ENCODE data around the gene NFIA. TPM values are rescaled to one million over a fixed set of nuclear protein-coding genes. Genes with fewer than 3 reads are reported as not detected.

The NFIA gene
- total RNA-seq, 2 experiments from 2014 or later = 0.80 to 5.4 TPM

GRCh38 chr1:61356016-61356415 lies 273.7 kb downstream of the NFIA start:
- ATAC-seq = no peak
- DNase-seq = no peak
- CTCF ChIA-PET = interaction anchor here (0.8 kb wide), 1 partner anchor 313 kb away, joined by 3 read pairs; no protein-coding TSS in a partner anchor
- Mint-ChIP-seq H3K9me3 (ENCODE audit: low read depth) (no peaks in the 10 kb centered on the region), H3K27ac (no peak overlapping the region), H3K4me3 (no peak overlapping the region), H3K4me1 (peaks cover 9% of the 10 kb centered on the region), H3K27me3 (no peaks in the 10 kb centered on the region), H3K36me3 (peaks cover 2% of the 10 kb centered on the region)

- Mint-ChIP-seq H3K9me3 (ENCODE audit: low read depth) (no peaks in the 10 kb centered on the region), H3K4me1 (peaks cover 9% of the 10 kb centered on the region), H3K27me3 (no peaks in the 10 kb centered on the region), H3K27ac (no peak overlapping the region), H3K36me3 (peaks cover 2% of the 10 kb centered on the region), H3K4me3 (no peak overlapping the region)
- DNase-seq (no peak), ATAC-seq (no peak)
- CTCF ChIA-PET = no interaction called here
Measured at GRCh38 chr1:61356995-61357394, 274.6 kb downstream of the NFIA start.

- CTCF ChIA-PET = no interaction called here
- H3K4me1 Mint-ChIP-seq = peaks cover 9% of the 10 kb centered on the region
- peaks cover 2% of the 10 kb centered on the region for H3K36me3 Mint-ChIP-seq
- ATAC-seq = no peak
- DNase-seq = no peak
- H3K27me3 Mint-ChIP-seq = no peaks in the 10 kb centered on the region
- H3K4me3 Mint-ChIP-seq = no peak overlapping the region
- H3K9me3 Mint-ChIP-seq (ENCODE audit: low read depth) = no peaks in the 10 kb centered on the region
- H3K27ac Mint-ChIP-seq = no peak overlapping the region
Measured at GRCh38 chr1:61357539-61357938, 275.2 kb downstream of the NFIA start.

GRCh38 chr1:61358770-61359455 lies 276.6 kb downstream of the NFIA start:
- Mint-ChIP-seq H3K4me3 (no peak overlapping the region), H3K27ac (no peak overlapping the region), H3K4me1 (peaks cover 2% of the 10 kb centered on the region), H3K36me3 (peaks cover 2% of the 10 kb centered on the region), H3K9me3 (ENCODE audit: low read depth) (no peaks in the 10 kb centered on the region), H3K27me3 (no peaks in the 10 kb centered on the region)
- no peak for DNase-seq
- ATAC-seq = no peak
- CTCF ChIA-PET = no interaction called here

- no peaks in the 10 kb centered on the region for H3K27me3 Mint-ChIP-seq
- no peak for ATAC-seq
- CTCF ChIA-PET = no interaction called here
Measured at GRCh38 chr1:61361931-61362330, 279.6 kb downstream of the NFIA start.

GRCh38 chr1:61362351-61362750 lies 280.0 kb downstream of the NFIA start:
- Mint-ChIP-seq H3K27me3 (no peaks in the 10 kb centered on the region), H3K4me3 (no peak overlapping the region), H3K9me3 (ENCODE audit: low read depth) (no peaks in the 10 kb centered on the region), H3K4me1 (peaks cover 2% of the 10 kb centered on the region), H3K36me3 (peaks cover 2% of the 10 kb centered on the region), H3K27ac (no peak overlapping the region)
- ATAC-seq = no peak
- no peak for DNase-seq
- CTCF ChIA-PET = no interaction called here

More at GRCh38 chr1:61361931-61362330, 279.6 kb downstream of the NFIA start:
- H3K4me1 Mint-ChIP-seq = peaks cover 2% of the 10 kb centered on the region
- DNase-seq = no peak
- H3K36me3 Mint-ChIP-seq = peaks cover 2% of the 10 kb centered on the region
- H3K27ac Mint-ChIP-seq = no peak overlapping the region
- no peaks in the 10 kb centered on the region for H3K9me3 Mint-ChIP-seq (ENCODE audit: low read depth)
- H3K4me3 Mint-ChIP-seq = no peak overlapping the region

- DNase-seq (no peak), ATAC-seq (no peak)
- Mint-ChIP-seq H3K9me3 (ENCODE audit: low read depth) (no peaks in the 10 kb centered on the region), H3K36me3 (peaks cover 2% of the 10 kb centered on the region), H3K27ac (no peak overlapping the region), H3K4me1 (no peaks in the 10 kb centered on the region), H3K4me3 (no peak overlapping the region), H3K27me3 (no peaks in the 10 kb centered on the region)
- CTCF ChIA-PET = interaction anchor here (1.0 kb wide), 1 partner anchor 276 kb away, joined by 3 read pairs; no protein-coding TSS in a partner anchor
Measured at GRCh38 chr1:61368366-61368765, 286.0 kb downstream of the NFIA start.

GRCh38 chr1:61368876-61369275 lies 286.5 kb downstream of the NFIA start:
- Mint-ChIP-seq H3K4me3 (no peak overlapping the region), H3K36me3 (peaks cover 2% of the 10 kb centered on the region), H3K4me1 (no peaks in the 10 kb centered on the region), H3K9me3 (ENCODE audit: low read depth) (no peaks in the 10 kb centered on the region), H3K27me3 (no peaks in the 10 kb centered on the region), H3K27ac (no peak overlapping the region)
- DNase-seq (no peak), ATAC-seq (no peak)
- CTCF ChIA-PET = interaction anchor here (1.0 kb wide), 1 partner anchor 276 kb away, joined by 3 read pairs; no protein-coding TSS in a partner anchor

- H3K27ac Mint-ChIP-seq = no peak overlapping the region
- H3K27me3 Mint-ChIP-seq = no peaks in the 10 kb centered on the region
- H3K9me3 Mint-ChIP-seq (ENCODE audit: low read depth) = no peaks in the 10 kb centered on the region
- CTCF ChIA-PET = interaction anchor here (1.4 kb wide), 1 partner anchor 18 kb away, joined by 3 read pairs; no protein-coding TSS in a partner anchor
- peaks cover 2% of the 10 kb centered on the region for H3K36me3 Mint-ChIP-seq
- no peak for ATAC-seq
- H3K4me3 Mint-ChIP-seq = no peak overlapping the region
- no peaks in the 10 kb centered on the region for H3K4me1 Mint-ChIP-seq
- no peak for DNase-seq
Measured at GRCh38 chr1:61370177-61370912, 288.0 kb downstream of the NFIA start.

- H3K4me1 Mint-ChIP-seq = no peaks in the 10 kb centered on the region
- ATAC-seq = no peak
- H3K27ac Mint-ChIP-seq = no peak overlapping the region
- DNase-seq = no peak
- no peaks in the 10 kb centered on the region for H3K9me3 Mint-ChIP-seq (ENCODE audit: low read depth)
- H3K36me3 Mint-ChIP-seq = peaks cover 2% of the 10 kb centered on the region
- H3K27me3 Mint-ChIP-seq = no peaks in the 10 kb centered on the region
- H3K4me3 Mint-ChIP-seq = no peak overlapping the region
- CTCF ChIA-PET = interaction anchor here (1.4 kb wide), 1 partner anchor 19 kb away, joined by 3 read pairs; no protein-coding TSS in a partner anchor
Measured at GRCh38 chr1:61370913-61371279, 288.5 kb downstream of the NFIA start.

- Mint-ChIP-seq H3K4me1 (no peaks in the 10 kb centered on the region), H3K27me3 (no peaks in the 10 kb centered on the region), H3K36me3 (peaks cover 2% of the 10 kb centered on the region), H3K27ac (no peak overlapping the region), H3K9me3 (ENCODE audit: low read depth) (no peaks in the 10 kb centered on the region), H3K4me3 (no peak overlapping the region)
- CTCF ChIA-PET = no interaction called here
- DNase-seq = no peak
- ATAC-seq = no peak
Measured at GRCh38 chr1:61372944-61373343, 290.6 kb downstream of the NFIA start.

- H3K27me3 Mint-ChIP-seq = no peaks in the 10 kb centered on the region
- no peaks in the 10 kb centered on the region for H3K9me3 Mint-ChIP-seq (ENCODE audit: low read depth)
- no peaks in the 10 kb centered on the region for H3K4me1 Mint-ChIP-seq
- no peak overlapping the region for H3K27ac Mint-ChIP-seq
- DNase-seq (no peak), ATAC-seq (no peak)
- H3K36me3 Mint-ChIP-seq = peaks cover 2% of the 10 kb centered on the region
- CTCF ChIA-PET = no interaction called here
- H3K4me3 Mint-ChIP-seq = no peak overlapping the region
Measured at GRCh38 chr1:61374156-61374555, 291.8 kb downstream of the NFIA start.

GRCh38 chr1:61375082-61375880 lies 292.9 kb downstream of the NFIA start:
- ATAC-seq (no peak), DNase-seq (no peak)
- Mint-ChIP-seq H3K27me3 (no peaks in the 10 kb centered on the region), H3K4me3 (no peak overlapping the region), H3K36me3 (peaks cover 2% of the 10 kb centered on the region), H3K27ac (no peak overlapping the region), H3K9me3 (ENCODE audit: low read depth) (no peaks in the 10 kb centered on the region), H3K4me1 (no peaks in the 10 kb centered on the region)
- CTCF ChIA-PET = no interaction called here

Measured in activated CD8-positive, alpha-beta memory T cell treated with anti-CD3 and anti-CD28 coated beads, Interleukin-2, amount 10 ng/mL, durations not matched to agents 7 days and 5 days (primary cell).